Heart right ventricle (tissue), 16 donors: ENCODE results near the gene SPECC1L. TPM values are rescaled to one million over a fixed set of nuclear protein-coding genes. Genes with fewer than 3 reads are reported as not detected.

Source experiments
- ATAC-seq, 8 donors: fragments of 200-7000 bp; cut with Tn5 transposase; one replicate each; pipeline ENCODE4 v1.9.1; 2020; ENCODE audit warnings: mild to moderate bottlenecking in 8 of 8, moderate library complexity in 8 of 8, moderate number of reproducible peaks in 1 of 8
- DNase-seq, 2 donors: peaks; one replicate each; pipeline ENCODE4 v3.0.0-alpha.2; 2020
- H3K27ac ChIP-seq, 10 donors: fragments of 200-600 bp; sonication (generic) in 2 of 10; one replicate each; pipeline versions ENCODE4 v1.5.0 to v1.8.0; 2020 to 2022; ENCODE audit warnings: mild to moderate bottlenecking in 3 of 10
- H3K27me3 ChIP-seq, 7 donors: fragments of 200-600 bp; one replicate each; pipeline ENCODE4 v1.8.0; 2021 to 2022; ENCODE audit warnings: mild to moderate bottlenecking in 2 of 7
- H3K36me3 ChIP-seq, 9 donors: fragments of 200-600 bp; sonication (generic) in 1 of 9; one replicate each; pipeline versions ENCODE4 v1.5.0 to v1.8.0; 2020 to 2022; ENCODE audit warnings: mild to moderate bottlenecking in 2 of 9
- H3K4me1 ChIP-seq, 9 donors: fragments of 200-600 bp; sonication (generic) in 1 of 9; one replicate each; pipeline versions ENCODE4 v1.5.0 to v1.8.0; 2020 to 2022; ENCODE audit warnings: mild to moderate bottlenecking in 4 of 9
- H3K4me3 ChIP-seq, 10 donors: fragments of 200-600 bp; sonication (generic) in 2 of 10; one replicate each; pipeline versions ENCODE4 v1.5.0 to v1.8.0; 2020 to 2022; ENCODE audit warnings: mild to moderate bottlenecking in 7 of 10, moderate library complexity in 2 of 10
- H3K9me3 ChIP-seq, 11 donors: fragments of 200-600 bp in 10 of 11; sonication (generic) in 2 of 11; one replicate each; pipeline versions ENCODE4 v1.5.0 to v1.8.0; 2013 to 2022; ENCODE audit warnings: mild to moderate bottlenecking in 2 of 11, control low read depth in 1 of 11, moderate library complexity in 1 of 11
- WGBS, 2 donors: extraction: QIAGEN DNeasy Blood & Tissue Kit; methylation state at CpG; one replicate each; pipeline ENCODE4 v1.1.7; 2013; ENCODE audit warnings: inconsistent platforms in 1 of 2; 5-methylcytosine and 5-hydroxymethylcytosine counted together
- intact Hi-C, 10 donors: fragments of 100-400 bp; cut with DNase I; formaldehyde crosslinking; loops; one replicate each; pipeline versions ENCODE4 v1.11.1 to v1.14.2; 2022
- polyA plus RNA-seq, 2 donors: library from polyadenylated mRNA; stranded (reverse); fragments of 200-250 nt; gene quantifications; one replicate each; pipeline ENCODE4 v1.2.3, GENCODE V29; 2013
- total RNA-seq, 10 donors: library from RNA; stranded (reverse); fragmentation: NEBNext Ultra II Directional in 3 of 10; extraction: Animal tissue kit (Norgen Biotek cat#: 25700) in 3 of 10; gene quantifications; one replicate each; pipeline versions ENCODE4 v1.2.1 to v1.2.4, GENCODE V29; 2021 to 2023
- TF ChIP-seq, protein P1 (sequence below), 9 donors: fragments of 200-600 bp; sonication (generic) in 2 of 9; IDR thresholded peaks; one replicate each; pipeline versions ENCODE4 v1.5.0 to v1.8.0; 2021 to 2022; ENCODE audit warnings: antibody characterized with exemption in 9 of 9, mild to moderate bottlenecking in 5 of 9, moderate library complexity in 1 of 9
- donor health status: Arrhythmogenic right ventricular cardiomyopathy.
- donor health status: ischemic (EF 13 %, LVEDD 7.1; RV severe dilation, severe dysfunction).
- donor health status: healthy with polysubstance abuse.
- donor health status: DM: no; HTN: yes; CAD: no.
- donor health status: DM: no; HTN: no; CAD: no.
- donor health status: ischemic (EF 25% LVEDD 6.9; RV normal size, moderate dysfunction).
- donor health status: ischemic (EF 25% LVEDD 5.7; RV mildly dilated, moderate dysfunction).
- donor health status: healthy.
- donor health status: DM: yes; HTN: yes; CAD: no.
- donor health status: Ischemic cardiomyopathy.
- donor health status: ischemic (EF 35%, LVEDD 5.7; RV mildly dilated, moderate dysfunction).
- donor health status: nonischemic (EF 11% LVEDD 7.7; RV severe dilation, severe dysfunction).
- donor health status: DM: yes; HTN: yes; CAD: no.
- donor health status: PGD.
- donor health status: ischemic (EF 29% LVEDD 5.4; RV normal size, mild dysfunction).
- donor health status: nonischemic (EF 23%, LVEDD 6.1; RV moderate dilation, normal function).

SPECC1L gene
- total and polyA plus RNA-seq, 12 donors = 8.3 to 61.7 (median 49.5) TPM

DNA sequence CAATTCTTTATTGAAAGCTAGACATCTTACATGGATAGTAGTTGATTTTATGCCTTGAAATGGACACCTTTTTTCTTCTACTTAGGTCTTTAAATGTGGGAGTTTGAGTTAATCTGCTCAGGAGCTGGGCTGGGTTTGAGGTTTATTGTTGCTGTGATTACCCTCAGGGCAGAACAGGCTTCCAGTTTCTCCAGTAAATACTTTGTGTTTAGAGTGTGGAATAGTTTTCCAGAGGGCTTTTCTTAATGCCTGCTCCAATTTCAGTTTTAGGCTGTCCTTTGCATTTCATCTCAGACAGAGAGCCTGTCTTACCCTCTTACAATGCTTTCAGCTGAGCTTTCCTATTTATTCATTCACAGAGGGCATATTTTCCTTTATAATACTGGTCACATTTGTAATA lies 86.9 kb downstream of the SPECC1L start:
- Histone ChIP-seq H3K36me3 (peaks cover 0 to 87% (median 14%) of the 10 kb centered on the region in 9 donors), H3K9me3 (peaks cover 0 to 9% (median 0%) of the 10 kb centered on the region in 11 donors), H3K4me3 (no peak overlapping the region), H3K27me3 (no peaks in the 10 kb centered on the region), H3K27ac (peak overlapping the region in 1 of 10 donors; percentile 14), H3K4me1 (peaks cover 8 to 23% (median 19%) of the 10 kb centered on the region in 9 donors)
- TF ChIP-seq, protein P1, sequence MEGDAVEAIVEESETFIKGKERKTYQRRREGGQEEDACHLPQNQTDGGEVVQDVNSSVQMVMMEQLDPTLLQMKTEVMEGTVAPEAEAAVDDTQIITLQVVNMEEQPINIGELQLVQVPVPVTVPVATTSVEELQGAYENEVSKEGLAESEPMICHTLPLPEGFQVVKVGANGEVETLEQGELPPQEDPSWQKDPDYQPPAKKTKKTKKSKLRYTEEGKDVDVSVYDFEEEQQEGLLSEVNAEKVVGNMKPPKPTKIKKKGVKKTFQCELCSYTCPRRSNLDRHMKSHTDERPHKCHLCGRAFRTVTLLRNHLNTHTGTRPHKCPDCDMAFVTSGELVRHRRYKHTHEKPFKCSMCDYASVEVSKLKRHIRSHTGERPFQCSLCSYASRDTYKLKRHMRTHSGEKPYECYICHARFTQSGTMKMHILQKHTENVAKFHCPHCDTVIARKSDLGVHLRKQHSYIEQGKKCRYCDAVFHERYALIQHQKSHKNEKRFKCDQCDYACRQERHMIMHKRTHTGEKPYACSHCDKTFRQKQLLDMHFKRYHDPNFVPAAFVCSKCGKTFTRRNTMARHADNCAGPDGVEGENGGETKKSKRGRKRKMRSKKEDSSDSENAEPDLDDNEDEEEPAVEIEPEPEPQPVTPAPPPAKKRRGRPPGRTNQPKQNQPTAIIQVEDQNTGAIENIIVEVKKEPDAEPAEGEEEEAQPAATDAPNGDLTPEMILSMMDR (IDR thresholded peaks at IDR 0.05) = no peak
- ATAC-seq (no peak), DNase-seq (no peak)
- intact Hi-C loops = no loop called here

DNA sequence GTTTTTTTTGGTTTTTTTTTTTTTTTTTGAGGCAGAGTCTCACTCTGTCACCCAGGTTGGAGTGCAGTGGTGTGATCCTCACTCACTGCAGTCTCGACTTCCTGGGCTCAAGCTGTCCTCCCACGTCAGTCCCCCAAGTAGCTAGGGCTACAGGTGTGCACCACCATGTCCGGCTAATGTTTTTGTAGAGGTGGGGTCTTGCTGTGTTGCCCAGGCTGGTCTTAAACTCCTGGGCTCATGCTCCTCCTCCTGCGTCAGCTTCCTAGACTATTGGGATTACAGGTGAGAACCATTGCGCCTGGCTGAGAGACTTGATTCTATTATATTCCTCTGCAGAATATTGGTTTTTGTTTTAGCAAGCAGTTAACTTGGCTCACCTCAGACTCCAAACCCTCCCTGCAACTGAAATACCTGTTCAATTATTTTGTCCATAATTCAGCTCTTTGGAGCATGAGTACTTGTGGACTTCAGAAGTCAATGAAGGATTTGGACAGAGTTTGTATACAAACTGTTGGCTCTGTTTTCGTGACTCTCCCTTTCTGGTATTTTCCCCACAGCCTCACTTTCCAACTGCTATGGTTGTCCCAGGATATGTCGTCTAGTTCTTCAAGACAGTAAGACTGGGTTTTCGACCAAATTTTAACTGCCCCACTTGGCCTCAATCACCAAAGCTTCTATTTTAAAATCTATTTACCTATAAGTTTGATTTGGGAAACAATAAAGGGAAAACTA lies 87.6 kb downstream of the SPECC1L start:
- TF ChIP-seq, protein P1 (IDR thresholded peaks at IDR 0.05) = no peak
- DNase-seq (no peak), ATAC-seq (no peak)
- Histone ChIP-seq H3K9me3 (peaks cover 0 to 8% (median 0%) of the 10 kb centered on the region in 11 donors), H3K27ac (no peak overlapping the region), H3K36me3 (peaks cover 0 to 87% (median 17%) of the 10 kb centered on the region in 9 donors), H3K4me3 (no peak overlapping the region), H3K27me3 (no peaks in the 10 kb centered on the region), H3K4me1 (peaks cover 8 to 23% (median 20%) of the 10 kb centered on the region in 9 donors)
- WGBS, 2 donors = 94 to 96% methylated on average over 8 of the region's 8 CpGs
- intact Hi-C loops = no loop called here

DNA sequence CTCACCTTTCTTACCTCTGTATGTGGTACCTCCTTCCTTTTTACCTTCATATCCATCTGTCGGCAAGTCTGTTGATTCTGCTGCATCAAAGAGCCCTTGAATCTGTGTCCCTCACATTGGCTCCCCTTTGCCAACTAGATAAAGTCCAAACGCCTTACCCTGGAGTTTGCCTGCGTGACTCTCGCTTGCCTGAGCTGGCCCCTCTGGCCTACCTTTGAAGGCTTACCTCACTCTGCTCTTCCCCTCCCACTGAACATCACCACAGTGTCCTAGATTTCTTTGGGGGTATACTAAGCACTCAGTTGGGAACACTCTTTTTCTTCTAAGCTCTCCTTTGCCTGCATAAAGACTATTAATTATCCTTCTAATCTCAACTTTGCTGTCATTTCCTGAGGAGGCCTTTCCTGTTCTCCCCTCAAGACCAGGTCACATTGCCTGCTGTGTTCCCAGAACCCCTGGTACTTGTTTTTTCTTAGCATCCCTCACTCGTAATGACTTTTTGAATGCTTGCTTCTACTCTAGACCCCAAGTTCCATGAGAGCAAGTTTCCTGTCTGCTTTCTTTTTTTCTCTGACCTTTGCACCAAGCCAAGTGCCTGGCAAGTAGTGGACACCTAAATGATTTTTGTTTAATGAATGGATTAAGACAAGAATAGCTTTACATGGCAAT lies 89.0 kb downstream of the SPECC1L start:
- DNase-seq (no peak), ATAC-seq (peak in 6 of 8 donors; percentile 12 to 59 (median 30))
- peaks cover 8 to 23% (median 20%) of the 10 kb centered on the region in 9 donors for H3K4me1 ChIP-seq
- H3K4me3 ChIP-seq = no peak overlapping the region
- 61 to 64% methylated on average over 5 of the region's 5 CpGs for WGBS, 2 donors
- intact Hi-C loops = loop anchor here in 1 of 10 donors (5.0 kb wide), 1 partner anchor 47 kb away; no protein-coding TSS in a partner anchor
- TF ChIP-seq, protein P1 (IDR thresholded peaks at IDR 0.05) = no peak
- H3K27ac ChIP-seq = peak overlapping the region in 5 of 10 donors; percentile 10 to 46 (median 35)
- H3K36me3 ChIP-seq = peaks cover 0 to 87% (median 25%) of the 10 kb centered on the region in 9 donors
- no peaks in the 10 kb centered on the region for H3K9me3 ChIP-seq
- H3K27me3 ChIP-seq = no peaks in the 10 kb centered on the region

DNA sequence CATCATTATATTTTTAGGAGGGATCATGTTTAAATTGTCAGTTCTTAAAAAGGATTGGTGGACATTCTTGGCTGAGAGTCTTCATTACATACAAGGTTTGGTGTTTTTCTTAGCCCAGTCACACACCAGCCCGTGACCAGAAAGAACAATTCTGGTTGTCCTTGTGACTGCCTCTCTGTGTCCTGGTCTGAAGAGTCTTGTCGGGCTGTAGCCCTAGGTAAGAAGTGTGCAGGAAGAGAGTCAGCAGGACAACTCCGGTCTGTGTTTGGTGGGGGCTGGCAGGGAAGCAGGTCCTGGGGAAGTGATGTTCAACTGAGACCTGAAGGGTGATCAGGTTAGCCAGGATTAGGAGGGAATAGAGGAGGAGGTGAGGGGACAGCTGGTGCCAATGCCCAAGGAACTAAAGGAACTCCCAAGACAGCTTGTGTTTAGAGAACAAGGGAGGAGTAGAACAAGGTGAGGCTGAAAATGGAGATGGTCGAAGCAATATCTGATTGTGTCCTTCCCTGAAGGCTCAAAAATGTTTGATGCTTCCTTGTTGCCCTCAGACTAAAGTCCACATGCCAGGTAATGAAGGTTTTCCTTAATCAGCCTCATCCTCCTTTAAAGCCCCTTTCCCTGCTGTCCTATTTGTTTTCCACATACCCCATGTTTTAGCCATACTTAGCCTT lies 91.5 kb downstream of the SPECC1L start:
- H3K9me3 ChIP-seq = no peaks in the 10 kb centered on the region
- no peak overlapping the region for H3K27ac ChIP-seq
- H3K4me1 ChIP-seq = peaks cover 8 to 30% (median 20%) of the 10 kb centered on the region in 9 donors
- intact Hi-C loops = loop anchor here in 1 of 10 donors (5.0 kb wide), 1 partner anchor 50 kb away; no protein-coding TSS in a partner anchor
- WGBS, 2 donors = 91% methylated on average over 4 of the region's 4 CpGs
- TF ChIP-seq, protein P1 (IDR thresholded peaks at IDR 0.05) = no peak
- H3K27me3 ChIP-seq = no peaks in the 10 kb centered on the region
- H3K36me3 ChIP-seq = peaks cover 0 to 96% (median 33%) of the 10 kb centered on the region in 9 donors
- no peak for ATAC-seq
- DNase-seq = no peak
- no peak overlapping the region for H3K4me3 ChIP-seq
